HG03196 (cell line): ENCODE measurements around the gene ABCB11.
"Not testable (repeated sequence)": the region's sequence is repeated elsewhere in the genome, so short reads cannot be mapped to it uniquely, and the experiment has no call there.

Source experiments
- ATAC-seq: cut with Tn5 transposase; IDR thresholded peaks from one replicate; pipeline ENCODE4 v1.9.1; 2021; ENCODE audit not compliant: unreplicated experiment

Gene ABCB11

DNA sequence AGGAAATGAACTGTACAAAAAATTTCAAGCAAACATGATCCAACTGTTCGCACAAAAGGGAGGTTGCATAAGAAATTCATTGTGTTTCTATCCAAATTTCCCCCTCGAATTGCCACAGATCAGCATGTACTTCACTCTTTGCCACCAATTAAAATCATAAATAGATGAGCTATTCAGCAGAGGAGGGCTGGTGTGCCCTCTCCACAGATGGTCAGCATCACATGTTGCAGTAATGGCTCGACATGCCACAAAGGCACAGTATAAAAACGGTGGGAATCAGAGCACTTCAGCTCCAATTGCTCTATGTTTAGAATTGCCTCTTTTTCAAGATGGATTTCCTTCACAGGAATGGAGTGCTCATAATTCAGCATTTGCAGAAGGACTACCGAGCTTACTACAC is 130.1 kb downstream of the ABCB11 start, which contains the start of gene G6PC2:
G6PC2 (plus strand) TSS at position 289 of the 400 bp plus-strand sequence; CDS start at position 330, 41 bp downstream.
- ATAC-seq, result no peak

DNA sequence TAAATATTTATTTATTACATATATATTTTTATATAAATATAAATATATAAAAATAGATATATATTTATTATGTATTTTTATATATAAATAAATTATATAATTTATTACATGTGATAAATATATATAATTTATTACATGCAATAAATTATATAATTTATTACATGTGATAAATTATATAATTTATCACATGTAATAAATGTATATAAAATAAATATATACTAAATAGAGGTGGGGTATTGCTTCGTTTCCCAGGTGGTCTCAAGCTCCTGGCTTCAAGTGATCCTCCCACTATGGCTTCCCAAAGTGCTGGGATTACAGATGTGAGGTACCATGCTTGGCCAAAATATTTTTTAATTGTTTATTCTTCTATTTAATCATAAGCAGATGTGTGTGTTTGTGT is 133.7 kb downstream of the ABCB11 start:
- no peak for ATAC-seq

DNA sequence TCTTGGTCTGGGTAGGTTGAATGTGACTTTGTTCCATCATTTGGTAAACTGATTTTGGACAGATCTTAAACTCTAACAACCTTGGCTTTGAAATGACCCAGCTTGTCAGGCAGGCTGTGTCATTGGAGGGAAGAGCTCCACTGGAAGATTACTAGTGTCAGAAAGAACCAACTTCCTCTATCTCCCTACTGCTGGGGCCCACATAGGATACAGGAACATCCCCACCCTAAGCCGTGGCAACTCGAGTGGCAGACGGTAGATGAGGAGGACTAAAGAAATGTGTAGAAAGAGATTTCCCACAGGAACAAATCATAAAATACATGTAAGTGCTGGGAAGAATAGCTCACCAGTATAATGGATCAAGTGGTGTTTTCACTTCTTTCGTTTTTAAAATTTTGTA is 134.3 kb downstream of the ABCB11 start:
- no peak for ATAC-seq

DNA sequence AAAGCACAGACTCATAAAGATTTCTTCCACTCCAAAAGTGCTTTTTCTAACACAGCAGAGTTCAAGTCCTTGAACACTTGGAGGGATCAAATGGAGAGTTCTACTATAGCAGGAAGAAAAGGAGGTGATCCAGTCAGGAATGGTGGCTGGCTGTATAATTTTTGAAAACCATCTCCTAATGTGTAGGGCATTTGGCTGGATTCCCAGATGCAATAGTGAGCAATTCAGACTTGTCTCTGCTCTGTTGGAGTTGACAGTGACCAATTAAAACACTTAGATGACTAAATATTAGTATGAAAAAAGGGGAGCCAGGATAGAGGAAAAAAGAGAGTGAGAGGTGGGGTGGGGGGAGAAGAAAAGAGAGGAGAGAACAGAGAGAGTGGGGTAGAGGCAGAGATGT is 135.4 kb downstream of the ABCB11 start:
- ATAC-seq, result no peak

DNA sequence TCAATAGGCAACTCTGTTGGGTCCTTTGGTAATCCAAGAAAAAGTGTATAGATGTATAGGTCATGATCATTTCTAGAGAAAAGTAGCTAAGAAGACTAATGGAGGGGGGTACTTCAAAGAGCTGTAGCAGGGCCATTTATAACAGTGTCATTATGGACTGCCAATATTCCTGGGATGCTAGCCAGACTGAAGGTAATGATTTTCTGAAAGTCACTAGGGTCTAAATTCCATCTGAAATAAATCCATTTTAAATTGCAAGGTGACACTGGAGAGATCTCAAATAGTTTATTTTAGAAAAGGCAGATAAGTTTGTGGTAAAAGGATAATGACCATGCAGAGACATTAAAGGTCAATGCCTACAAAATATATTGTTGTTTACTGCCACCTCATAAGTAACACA is 136.4 kb downstream of the ABCB11 start:
- no peak for ATAC-seq

DNA sequence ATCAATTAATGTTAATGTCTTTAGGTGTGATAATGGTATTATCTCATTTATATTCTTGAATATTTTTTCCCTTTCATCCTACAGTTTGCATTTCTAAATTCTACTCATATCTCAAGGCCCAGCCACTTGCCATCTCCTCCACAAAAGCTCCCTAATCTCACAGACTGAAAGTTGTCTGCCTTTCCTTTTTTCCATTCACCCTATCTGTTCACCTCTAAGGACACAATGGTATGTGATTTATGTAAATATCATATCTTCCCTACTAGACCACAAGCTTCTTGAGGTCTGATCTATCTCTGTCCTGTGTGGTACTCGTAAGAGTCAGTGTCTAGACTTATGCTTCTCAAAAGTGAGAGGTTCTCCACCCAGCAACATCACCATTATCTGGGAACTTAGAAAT is 137.0 kb downstream of the ABCB11 start:
- ATAC-seq, result no peak

DNA sequence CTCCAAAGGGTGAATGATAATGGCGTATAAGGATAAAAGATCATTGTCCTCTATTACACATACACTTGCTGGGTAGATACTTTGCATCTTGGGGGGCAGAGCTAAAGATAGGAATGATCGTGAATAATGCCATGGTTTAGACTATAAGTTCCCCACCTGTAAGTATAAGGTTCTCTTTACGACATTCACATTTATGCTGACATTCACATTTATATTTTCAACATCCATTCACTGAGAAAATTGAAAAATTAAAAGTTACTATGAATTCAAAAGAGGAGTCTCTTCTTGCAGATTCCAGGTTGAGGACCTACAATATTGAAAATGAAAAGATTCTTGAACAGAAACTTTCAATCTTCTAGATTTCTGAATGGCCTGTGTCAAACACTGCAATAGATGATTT is 138.8 kb downstream of the ABCB11 start:
- ATAC-seq, result no peak

DNA sequence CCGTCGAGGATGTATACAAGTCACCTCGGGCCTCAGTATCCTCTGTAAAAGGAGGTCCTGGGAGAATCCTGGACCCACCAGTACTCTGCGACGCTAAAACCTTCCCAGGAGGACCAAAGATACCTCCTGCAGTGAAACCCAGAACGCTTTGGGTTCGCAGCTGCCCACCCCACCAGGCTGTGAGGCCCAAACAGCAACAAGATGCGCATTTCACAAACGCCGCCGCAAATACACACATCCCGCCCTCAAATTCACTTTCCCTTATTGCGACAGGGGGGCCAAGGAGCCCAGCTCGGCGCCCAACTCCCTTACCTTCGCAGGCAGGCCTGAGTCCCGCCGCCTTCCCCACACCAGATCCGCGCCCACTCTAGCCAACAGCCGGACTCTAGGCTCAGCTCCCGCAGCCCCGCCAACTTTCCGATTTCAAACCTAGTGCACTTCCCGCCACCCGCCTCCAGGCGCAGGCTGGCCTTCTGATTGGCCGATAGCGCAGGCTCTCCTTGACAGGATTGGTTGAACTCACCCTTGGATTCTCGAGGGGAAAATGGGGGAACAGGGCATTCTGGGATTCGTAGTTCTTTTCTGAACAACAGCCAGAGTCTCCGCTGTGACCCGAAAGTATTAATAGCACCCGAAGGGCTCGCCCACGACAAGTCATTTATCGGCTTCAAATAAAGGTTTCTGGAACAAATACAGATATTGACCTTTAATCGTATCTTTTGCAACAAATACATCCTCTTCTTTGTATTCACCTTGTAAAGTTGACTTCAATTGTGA is 140.9 kb downstream of the ABCB11 start, which contains the start of gene SPC25:
SPC25 (minus strand) TSS at position 425 of the 777 bp plus-strand sequence. CDS start 911 bp downstream, outside the sequence.
- peak; percentile 100 for ATAC-seq

DNA sequence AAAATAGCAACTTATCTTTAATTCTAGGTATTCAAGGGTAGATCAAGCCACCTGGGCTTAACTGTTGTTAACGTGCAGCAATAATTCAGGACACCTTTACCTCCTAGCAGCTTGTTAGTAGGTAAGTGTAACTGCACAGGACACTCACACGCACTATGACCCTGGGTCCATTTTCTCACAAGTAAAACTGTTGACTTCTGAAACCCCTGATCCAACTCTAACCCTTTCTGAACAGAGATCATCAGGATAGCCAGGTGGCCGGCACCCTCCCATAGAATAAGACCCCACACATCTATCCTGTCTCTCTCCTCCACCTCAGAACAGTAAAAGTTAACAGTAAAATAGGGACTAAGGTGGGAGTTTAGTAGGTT is 141.5 kb downstream of the ABCB11 start:
- ATAC-seq, result peak; percentile 3

DNA sequence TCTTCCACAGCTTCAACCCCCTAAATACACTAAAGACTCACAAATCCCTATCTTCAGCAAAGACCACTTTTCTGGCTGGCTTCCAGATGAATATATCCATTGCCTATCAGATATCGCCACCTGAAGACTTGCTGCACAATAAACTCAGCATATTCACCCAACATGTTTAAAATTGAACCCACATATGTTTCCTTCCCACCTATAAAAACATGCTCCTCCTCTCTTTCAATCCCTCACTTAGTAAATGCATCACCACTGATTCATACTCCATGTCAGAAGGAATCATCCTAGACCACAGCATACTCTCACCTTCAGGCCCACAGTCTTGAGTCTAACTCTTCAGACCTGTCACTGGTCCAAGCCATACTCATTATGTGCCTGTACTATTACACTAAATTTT is 146.1 kb downstream of the ABCB11 start:
- no peak for ATAC-seq

DNA sequence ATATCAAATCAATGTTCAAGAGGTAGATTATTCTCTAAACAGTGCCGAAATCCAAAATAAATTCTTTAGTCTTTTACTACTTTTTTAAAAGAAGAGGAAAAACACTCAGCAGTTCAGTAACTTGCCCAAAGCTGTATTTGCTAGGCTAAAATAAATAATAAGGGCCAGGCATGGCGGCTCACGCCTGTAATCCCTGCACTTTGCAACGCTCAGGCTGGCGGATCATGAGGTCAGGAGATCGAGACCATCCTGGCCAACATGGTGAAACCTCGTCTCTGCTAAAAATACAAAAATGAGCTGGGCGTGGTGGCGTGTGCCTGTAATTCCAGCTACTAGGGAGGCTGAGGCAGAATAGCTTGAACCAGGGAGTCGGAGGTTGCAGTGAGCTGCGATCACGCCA is 149.0 kb downstream of the ABCB11 start:
- ATAC-seq, result not testable (repeated sequence)

DNA sequence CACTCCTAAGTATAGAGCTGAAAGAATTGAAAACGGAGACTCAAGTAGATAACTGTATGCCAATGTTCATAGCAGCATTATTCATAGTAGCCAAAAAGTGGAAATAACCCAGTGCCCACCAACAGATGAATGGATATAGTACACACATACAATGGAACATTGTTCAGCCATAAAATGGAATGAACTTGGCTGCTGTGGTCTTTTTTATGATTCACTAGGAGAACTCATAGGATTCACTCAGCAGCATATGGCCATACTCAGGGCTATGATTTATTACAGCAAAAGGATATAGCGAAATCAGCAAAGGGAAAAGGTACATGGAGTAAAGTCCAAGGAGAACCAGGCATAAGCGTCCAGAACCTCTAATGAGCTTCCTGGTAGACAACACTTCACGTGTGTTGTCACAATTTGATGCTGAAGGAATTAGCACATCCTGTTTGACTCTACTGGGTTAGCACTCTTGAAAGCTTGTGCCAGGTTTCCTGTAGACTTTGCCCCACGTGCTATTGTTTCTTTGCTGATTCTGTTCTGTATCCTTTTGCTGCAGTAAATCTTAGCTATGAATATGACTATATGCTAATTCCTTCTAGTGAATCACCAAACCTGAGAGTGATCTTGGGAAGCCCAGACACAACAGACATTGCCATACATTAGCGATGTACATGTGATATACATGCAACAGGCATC is 156.6 kb downstream of the ABCB11 start:
- ATAC-seq, result no peak

DNA sequence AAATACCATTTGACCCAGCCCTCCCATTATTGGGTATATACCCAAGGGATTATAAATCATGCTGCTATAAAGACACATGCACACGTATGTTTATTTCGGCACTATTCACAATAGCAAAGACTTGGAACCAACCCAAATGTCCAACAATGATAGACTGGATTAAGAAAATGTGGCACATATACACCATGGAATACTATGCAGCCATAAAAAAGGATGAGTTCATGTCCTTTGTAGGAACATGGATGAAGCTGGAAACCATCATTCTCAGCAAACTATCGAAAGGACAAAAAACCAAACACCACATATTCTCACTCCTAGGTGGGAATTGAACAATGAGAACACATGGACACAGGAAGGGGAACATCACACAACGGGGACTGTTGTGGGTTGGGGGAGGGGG is 160.3 kb downstream of the ABCB11 start:
- ATAC-seq, result not testable (repeated sequence)
